ENCODE results near the gene SAMD10. TPM values are rescaled to one million over a fixed set of nuclear protein-coding genes. Genes with fewer than 3 reads are reported as not detected.

SAMD10 gene
- total and polyA plus RNA-seq, 2 of the 8 experiments (the other 6 are each of a cell fraction or from before 2014, with no cell fraction given), result 3.0 to 5.2 TPM

GRCh38 chr20:63946986-63947637 lies 32.3 kb downstream of the SAMD10 start:
- H4K20me1 ChIP-seq (replicated peaks in 1 of 2; ENCODE audit: control insufficient read depth in 1 of 2, insufficient read depth in 2 of 2, low read length in 2 of 2), result peaks cover 31 to 45% of the 10 kb centered on the region in 2 experiments
- H3K79me2 ChIP-seq (ENCODE audit: control insufficient read depth in 1 of 2, insufficient read depth in 2 of 2, low read length in 2 of 2), result peaks cover 1 to 54% of the 10 kb centered on the region in 2 experiments; a peak in 3 of 4 replicates
- no peak overlapping the region for H2BK5ac ChIP-seq (ENCODE audit: low read depth, low read length)
- ChIA-PET CTCF (ENCODE audit: partially characterized antibody) (interaction anchor here (0.6 kb wide), 1 partner anchor 129 kb away, joined by 4 read pairs; no protein-coding TSS in a partner anchor), POLR2A (ENCODE audit: partially characterized antibody) (interaction anchor here (0.6 kb wide), 2 partner anchors 9 to 422 kb away, joined by 3 to 4 read pairs; no protein-coding TSS in a partner anchor)
- no peak for TF ChIP-seq BRCA1 (IDR thresholded peaks at IDR 0.05; ENCODE audit: low read depth, low read length)
- no peak for TF ChIP-seq TAF1 (IDR thresholded peaks at IDR 0.05; ENCODE audit: low read depth, low read length)
- TF ChIP-seq CTBP2 (IDR thresholded peaks at IDR 0.05; ENCODE audit: borderline replicate concordance, insufficient read depth, insufficient read length, low read length), result no peak
- TF ChIP-seq RNF2 (IDR thresholded peaks at IDR 0.05; ENCODE audit: borderline replicate concordance, low read depth, low read length, missing control alignments, poor library complexity, severe bottlenecking), result no peak
- TF ChIP-seq CEBPB (IDR thresholded peaks at IDR 0.05; ENCODE audit: low read depth, low read length), result no peak
- no peak overlapping the region for H3K4ac ChIP-seq (replicated peaks; ENCODE audit: insufficient read length, low read depth, low read length)
- no peak overlapping the region for H3K56ac ChIP-seq (replicated peaks; ENCODE audit: insufficient read length, low read depth, low read length)
- no peaks in the 10 kb centered on the region for H3K9me3 ChIP-seq (ENCODE audit: insufficient read depth in 2 of 2, low read depth in 1 of 2, low read length in 1 of 2)
- H2BK15ac ChIP-seq (ENCODE audit: low read length), result no peak overlapping the region
- no peak overlapping the region for H2BK120ac ChIP-seq (replicated peaks; ENCODE audit: low read depth, low read length)
- no peak overlapping the region for H4K5ac ChIP-seq (ENCODE audit: insufficient read length, low read depth, low read length)
- FAIRE-seq (no peak), DNase-seq (ENCODE audit: low read depth in 1 of 2, low spot score in 2 of 2) (no peak)
- peaks cover 3 to 21% (median 12%) of the 10 kb centered on the region in 4 experiments; a peak in 5 of 8 replicates for H3K36me3 ChIP-seq (ENCODE audit: control insufficient read depth in 2 of 4, insufficient read depth in 4 of 4, low read length in 3 of 4)
- H3K14ac ChIP-seq (ENCODE audit: insufficient read length), result no peak overlapping the region
- H3K4me2 ChIP-seq (ENCODE audit: insufficient read depth in 1 of 2, low read depth in 2 of 2, low read length in 2 of 2), result no peak overlapping the region
- H4K8ac ChIP-seq (ENCODE audit: extremely low read depth, insufficient read depth, low read length), result no peak overlapping the region
- H2AFZ ChIP-seq (ENCODE audit: low read length), result no peak overlapping the region
- peaks cover 2% of the 10 kb centered on the region; the same call in 1 of the 2 replicates for H3K23me2 ChIP-seq (ENCODE audit: low read depth, low read length)
- H3K4me1 ChIP-seq (replicated peaks in 1 of 4; ENCODE audit: control insufficient read depth in 3 of 4, insufficient read depth in 4 of 4, low read length in 3 of 4), result peaks cover 0 to 31% (median 20%) of the 10 kb centered on the region in 4 experiments; a peak in 6 of 7 replicates
- no peak overlapping the region for H4K91ac ChIP-seq (replicated peaks; ENCODE audit: insufficient read length, low read length)
- H2AK5ac ChIP-seq (ENCODE audit: low read depth, low read length), result no peak overlapping the region
- no peak overlapping the region for H2BK20ac ChIP-seq (ENCODE audit: low read length)
- H3K23ac ChIP-seq (ENCODE audit: insufficient read length), result no peak overlapping the region
- no peak overlapping the region for H2BK12ac ChIP-seq (ENCODE audit: low read depth, low read length)
- no peak overlapping the region for H3K18ac ChIP-seq (ENCODE audit: extremely low read depth, low read length)
- H3K79me1 ChIP-seq (ENCODE audit: low read depth, low read length), result peaks cover 19% of the 10 kb centered on the region
- H3K9ac ChIP-seq (replicated peaks in 1 of 4; ENCODE audit: extremely low read depth in 1 of 4, low read depth in 3 of 4, low read length in 3 of 4), result peak overlapping the region in 1 of 4 experiments; percentile 15; a peak in 1 of 7 replicates
- WGBS, 2 experiments (ENCODE audit: extremely low coverage in 1 of 2, insufficient coverage in 1 of 2, insufficient read length in 1 of 2, insufficient replicate concordance in 2 of 2, low coverage in 1 of 2, low lambda C conversion rate in 2 of 2, missing lambda C conversion rate in 1 of 2), result 90% methylated on average over 13 of the region's 15 CpGs; no CpG with 5 or more reads in 1 of the 2 experiments
- no peak overlapping the region for H3K27ac ChIP-seq (ENCODE audit: low read depth, low read length)
- H3K27me3 ChIP-seq (replicated peaks in 1 of 4; ENCODE audit: control insufficient read depth in 3 of 4, extremely low read depth in 1 of 4, insufficient read depth in 3 of 4, low read length in 3 of 4), result no peaks in the 10 kb centered on the region
- H3K4me3 ChIP-seq (ENCODE audit: extremely low read depth in 1 of 4, insufficient read depth in 2 of 4, low read depth in 3 of 4, low read length in 4 of 4), result no peak overlapping the region

Measured in H1 (cell line).